Fibroblast of skin of right biceps (primary cell): Measurements from ENCODE around the gene HOXB6.

Experiments
- DNase-seq: peaks from one replicate; pipeline ENCODE4 v3.0.0-alpha.2; 2013

Gene HOXB6

GRCh38 chr17:48577946-48578615 lies 26.7 kb downstream of the HOXB6 start, which contains the start of gene HOXB4:
TSS of gene HOXB4 (minus strand) at chr17:48578350. CDS start at chr17:48578319, 31 bp downstream.
- DNase-seq = peak; percentile 88

- DNase-seq = peak; percentile 84
Observed at GRCh38 chr17:48577330-48577945, 27.3 kb downstream of the HOXB6 start.

DNA sequence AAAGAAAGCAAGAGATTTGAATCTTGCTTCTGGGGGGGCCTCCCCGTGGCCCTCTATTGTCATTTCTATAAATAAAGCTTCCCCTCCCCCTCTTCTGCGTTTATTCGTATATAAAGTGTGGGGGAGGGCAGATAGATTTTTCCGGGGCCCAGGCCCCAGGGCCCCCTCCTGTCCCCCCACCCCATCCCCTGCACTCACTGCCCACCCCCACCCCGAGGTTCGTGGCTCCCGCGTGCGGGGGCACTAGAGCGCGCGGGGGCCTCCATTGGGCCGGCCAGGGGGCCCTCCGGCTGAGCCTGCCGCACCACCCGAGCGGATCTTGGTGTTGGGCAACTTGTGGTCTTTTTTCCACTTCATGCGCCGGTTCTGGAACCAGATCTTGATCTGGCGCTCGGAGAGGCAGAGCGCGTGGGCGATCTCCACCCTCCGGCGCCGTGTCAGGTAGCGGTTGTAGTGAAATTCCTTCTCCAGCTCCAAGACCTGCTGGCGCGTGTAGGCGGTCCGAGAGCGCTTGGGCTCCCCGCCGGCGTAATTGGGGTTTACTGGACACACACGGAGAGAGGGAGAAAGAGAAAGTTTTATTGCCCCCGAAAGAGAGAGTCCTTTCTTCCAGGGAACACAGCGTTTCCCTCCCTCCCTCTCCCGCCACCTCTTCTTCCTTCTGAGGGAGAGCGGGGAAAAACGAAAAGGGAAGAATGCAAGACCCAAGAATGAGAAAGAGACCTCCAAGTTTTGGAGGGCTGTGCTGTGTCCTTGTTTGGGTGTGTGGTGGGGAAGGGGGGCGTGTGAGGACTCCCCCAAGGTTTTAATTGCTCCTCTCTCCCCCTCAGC lies 28.1 kb downstream of the HOXB6 start:
- DNase-seq = peak; percentile 75

DNA sequence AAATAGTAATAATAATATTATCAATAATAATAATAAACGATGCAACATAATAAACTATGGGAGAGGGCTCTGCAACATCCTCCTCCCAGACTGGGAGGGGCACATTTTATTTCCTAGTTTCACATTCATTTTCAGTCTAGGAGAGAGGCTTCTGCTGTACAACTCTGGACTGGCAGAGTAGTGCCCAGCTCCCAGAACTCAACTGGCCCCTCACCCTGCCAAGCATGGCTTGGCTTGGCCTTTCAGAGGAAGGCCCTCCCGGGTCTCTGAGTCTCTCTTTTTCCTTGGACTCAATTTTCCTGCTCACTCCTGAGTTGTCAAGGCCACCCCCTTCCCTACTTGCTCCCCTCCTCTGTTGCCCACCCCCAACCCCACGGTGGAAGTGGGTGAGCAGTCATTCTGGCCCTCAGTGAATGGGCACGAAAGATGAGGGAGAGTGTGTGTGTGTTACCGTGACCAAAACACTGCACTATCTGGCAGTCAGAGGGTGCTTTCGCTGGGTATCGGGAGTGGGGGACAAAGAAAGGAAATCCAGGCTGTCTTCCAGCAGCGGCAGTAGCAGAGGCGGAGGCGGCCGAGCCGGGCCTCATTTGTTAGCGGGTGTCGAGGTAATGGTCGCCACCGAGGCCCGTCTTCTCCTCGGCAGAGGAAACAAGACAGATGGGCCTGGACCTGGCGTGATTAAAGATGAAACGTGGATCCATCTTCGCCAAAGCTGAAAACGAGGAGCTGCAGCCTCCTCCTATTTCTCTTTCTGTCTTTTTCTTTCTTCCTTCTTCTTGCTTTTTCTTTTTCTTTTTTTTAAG lies 28.9 kb downstream of the HOXB6 start:
- DNase-seq = peak; percentile 56

GRCh38 chr17:48575066-48575582 lies 29.7 kb downstream of the HOXB6 start:
- peak; percentile 91 for DNase-seq

DNA sequence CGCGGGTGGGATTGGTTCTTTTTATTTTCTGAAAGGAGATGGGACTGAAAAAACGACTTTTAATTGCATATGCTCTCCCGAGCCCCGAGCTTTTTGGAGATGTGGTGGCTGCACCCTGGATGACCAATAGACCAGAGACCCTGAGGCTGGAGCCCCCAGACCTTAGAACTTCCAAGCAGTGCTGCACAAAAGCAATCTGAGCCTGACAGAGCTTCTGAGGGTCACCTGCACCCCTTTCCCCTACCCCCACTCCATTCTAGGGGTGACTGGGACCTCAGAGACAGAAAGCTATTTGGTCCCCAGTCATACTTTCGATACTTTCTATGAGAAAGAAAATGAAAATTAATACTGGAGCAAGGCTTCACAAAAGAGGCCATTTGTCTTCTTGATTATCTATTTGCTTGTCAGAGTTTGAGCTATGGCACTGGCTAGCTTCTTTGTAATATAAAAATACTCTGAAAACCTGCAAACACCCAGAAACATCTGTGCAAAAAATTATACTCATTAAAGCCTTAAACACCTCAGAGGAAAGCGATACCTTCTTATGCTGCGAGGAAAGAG lies 30.2 kb downstream of the HOXB6 start:
- no peak for DNase-seq

GRCh38 chr17:48571826-48572417 lies 32.9 kb downstream of the HOXB6 start:
- DNase-seq = peak; percentile 39

- peak; percentile 47 for DNase-seq
Observed at GRCh38 chr17:48571024-48571818, 33.6 kb downstream of the HOXB6 start.

- peak; percentile 75 for DNase-seq
Observed at GRCh38 chr17:48570325-48571023, 34.3 kb downstream of the HOXB6 start.

DNA sequence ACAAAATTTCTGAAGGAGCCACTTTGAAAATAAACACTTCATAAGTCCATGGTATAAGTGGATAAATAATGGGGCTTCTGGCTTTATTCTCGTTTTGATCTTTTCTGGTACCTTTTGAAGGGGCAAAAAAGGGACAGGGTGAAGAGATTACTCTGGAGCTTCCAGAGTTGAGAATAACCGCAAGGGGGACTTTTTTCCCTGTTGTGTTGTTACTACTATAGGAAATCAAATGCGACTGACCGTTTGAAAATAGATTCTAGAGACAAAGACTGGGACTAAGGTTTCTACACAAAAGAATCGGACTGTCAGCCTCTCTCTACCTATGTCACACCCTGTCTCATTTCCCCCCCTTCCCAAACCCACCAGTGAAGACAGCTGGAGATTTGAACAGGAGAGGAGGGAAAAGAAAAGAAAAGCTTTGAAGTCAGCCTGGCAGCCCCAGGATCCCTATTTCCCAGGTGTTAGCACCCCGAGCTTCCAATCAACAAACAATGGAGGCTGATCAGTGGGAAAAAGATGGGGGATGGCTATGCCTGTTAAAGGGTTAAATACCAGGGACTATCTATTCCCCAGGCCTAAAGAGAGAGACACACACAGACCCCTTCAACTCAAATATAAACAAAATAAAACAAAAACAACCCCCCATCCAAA lies 35.0 kb downstream of the HOXB6 start:
- peak; percentile 59 for DNase-seq

DNA sequence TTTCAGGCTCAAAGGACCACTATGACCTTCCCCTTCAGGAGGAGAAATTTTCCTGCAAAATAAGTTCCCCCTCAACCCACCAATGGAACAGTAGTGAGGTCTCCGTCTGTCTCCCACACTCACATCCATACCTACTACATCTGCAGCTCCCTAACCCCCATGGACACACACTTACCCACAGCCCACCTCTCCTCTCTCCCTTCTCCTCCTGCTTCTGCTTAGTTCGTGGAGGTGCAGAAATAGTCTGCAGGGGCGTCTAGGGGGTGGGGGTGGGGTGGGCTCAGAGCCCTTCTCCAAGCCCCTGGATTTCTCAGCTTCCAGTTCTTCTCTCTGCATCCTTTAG lies 35.6 kb downstream of the HOXB6 start:
- no peak for DNase-seq

- DNase-seq = peak; percentile 68
Observed at GRCh38 chr17:48568499-48569239, 36.1 kb downstream of the HOXB6 start.

DNA sequence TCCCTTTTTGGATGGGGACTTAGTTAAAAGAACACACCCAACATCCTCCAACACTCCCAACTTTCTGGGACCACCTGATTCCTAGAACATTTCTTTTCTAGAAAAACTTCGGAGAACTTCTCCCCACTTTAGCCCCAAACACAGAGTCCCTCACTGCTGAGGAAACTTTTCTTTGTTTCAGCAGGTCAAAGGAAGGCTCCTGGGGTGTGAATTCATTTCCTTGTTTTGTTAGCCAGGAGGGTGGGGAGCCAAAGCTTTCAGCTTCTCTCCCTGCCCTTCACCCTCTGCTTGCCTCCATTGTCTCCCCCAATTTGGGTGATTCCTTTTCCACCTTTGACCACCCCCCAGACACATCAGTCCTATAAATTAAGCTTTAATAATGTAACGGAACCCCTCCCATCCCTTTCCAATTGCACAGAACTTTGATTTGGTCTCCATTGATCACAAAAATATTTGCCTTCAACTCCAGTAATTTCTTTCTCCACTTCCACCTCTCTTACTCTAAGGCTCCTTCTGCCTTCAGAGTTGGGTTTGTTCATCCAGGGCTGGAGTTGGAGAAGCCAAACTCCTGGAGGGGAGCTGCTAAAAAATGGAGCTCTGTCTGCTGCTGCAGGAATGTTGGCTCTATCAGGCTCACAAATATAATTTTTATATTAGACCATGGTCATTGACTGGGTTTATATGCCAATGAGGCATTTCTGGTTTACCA lies 37.0 kb downstream of the HOXB6 start:
- DNase-seq = no peak

DNA sequence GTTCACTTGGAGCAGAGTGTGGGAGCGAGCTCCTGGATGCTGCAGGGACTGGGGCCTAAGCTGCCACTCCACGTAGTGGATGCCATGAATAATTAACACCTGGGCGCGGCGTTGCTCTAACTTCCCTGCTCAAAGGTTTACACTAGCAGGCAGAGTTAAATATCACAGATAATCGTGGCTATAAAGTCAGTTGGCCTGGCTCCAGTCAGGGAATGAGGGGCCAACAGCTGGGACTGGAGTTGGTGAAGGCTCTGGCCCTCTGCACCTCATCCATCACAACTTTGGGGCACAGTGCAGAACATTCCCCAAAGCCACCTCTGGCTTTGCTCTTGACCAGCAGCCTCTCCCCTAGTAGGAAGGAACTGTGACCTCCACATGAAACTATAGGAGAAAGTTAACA lies 37.6 kb downstream of the HOXB6 start:
- DNase-seq = no peak

DNA sequence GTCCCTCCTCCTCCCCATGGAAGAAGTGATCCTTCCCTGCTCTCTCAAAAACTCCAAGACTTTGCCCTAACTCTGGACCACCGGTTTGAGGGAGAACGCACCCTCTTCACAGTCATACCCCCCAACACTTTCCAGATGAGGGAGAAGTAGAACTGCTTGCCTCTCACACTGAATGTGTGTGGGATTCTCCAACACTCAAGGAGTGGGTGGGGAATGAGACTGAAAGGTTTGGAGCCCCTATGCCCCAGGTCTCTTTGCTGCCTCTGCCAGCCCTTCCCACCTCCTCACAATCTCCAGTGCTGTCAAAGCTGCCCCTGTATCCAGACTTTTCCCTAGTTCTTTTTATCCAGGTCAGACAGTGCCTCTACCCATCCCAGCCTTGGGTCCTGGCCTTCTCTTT lies 38.1 kb downstream of the HOXB6 start:
- no peak for DNase-seq

GRCh38 chr17:48565925-48566710 lies 38.7 kb downstream of the HOXB6 start:
- DNase-seq = peak; percentile 61

DNA sequence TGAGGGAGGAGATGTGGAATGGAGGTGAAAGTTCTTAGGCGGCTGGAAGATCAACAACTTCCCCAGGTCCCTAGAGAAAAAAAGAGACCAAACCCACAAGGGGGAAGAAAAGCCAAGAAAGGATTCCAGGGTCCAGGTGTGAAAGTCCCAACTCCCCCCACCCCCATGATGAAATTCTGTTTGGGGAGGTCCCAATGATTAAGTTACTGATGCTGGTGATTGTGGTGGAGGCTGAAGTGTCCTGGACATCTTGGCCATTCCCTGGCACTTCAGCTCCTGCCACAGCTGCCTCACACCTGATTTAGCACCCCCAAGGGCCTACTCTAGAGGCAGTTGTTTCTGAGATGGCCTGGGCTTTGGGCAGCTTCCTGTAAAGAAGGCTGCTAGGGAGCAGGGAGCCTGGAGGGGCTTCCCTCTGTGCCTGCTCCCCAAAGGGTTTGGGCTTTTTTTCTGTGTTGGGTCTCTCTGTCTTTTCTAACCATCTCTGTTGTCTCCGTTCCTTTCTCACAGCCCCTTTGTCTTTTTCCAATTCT lies 39.7 kb downstream of the HOXB6 start:
- peak; percentile 48 for DNase-seq
